K562 (cell line): ENCODE measurements around the gene WDR55. TPM values are rescaled to one million over a fixed set of nuclear protein-coding genes. Genes with fewer than 3 reads are reported as not detected.

Experiments
- ATAC-seq: fragments of 200-7000 bp; cut with Tn5 transposase; 3 replicates; pipeline ENCODE4 v1.9.1; 2020; ENCODE audit warnings: moderate library complexity
- BruUV-seq: library from RNA; stranded (reverse); fragments of 400-500 nt; replicated peaks from 2 replicates; lab custom pipeline; 2021; lab: Mats Ljungman, UMichigan
- CTCF ChIA-PET: fragments of 300-600 bp; formaldehyde crosslinking; extraction: SDS; loops from one replicate; lab custom pipeline; 2021; ENCODE audit warnings: low intra/inter-chr PET ratio; lab: Yijun Ruan, JAX
- POLR2A ChIA-PET: fragments of 300-600, 350-650 bp; sonication (Branson Sonifier 250); formaldehyde crosslinking; extraction: SDS; loops from one replicate; lab custom pipeline; 2021; ENCODE audit warnings: antibody characterized with exemption, inconsistent platforms; lab: Yijun Ruan, JAX
- DNase-seq, 4 experiments: peaks; one replicate each; pipeline versions ENCODE4 v3.0.0 to v3.0.0-alpha.2; 2011 to 2018; ENCODE audit warnings: low spot score in 3 of 4, mixed read lengths in 3 of 4; ENCODE audit errors: extremely low read depth in 1 of 4
- FAIRE-seq: peaks from 2 replicates; lab custom pipeline; 2011; peaks lifted over from hg19 to GRCh38; lab: Jason Lieb, UNC
- H2AFZ ChIP-seq: 2 replicates; pipeline ENCODE4 v1.6.0; 2011; ENCODE audit warnings: low read depth, low read length, control low read depth, inconsistent platforms
- H3K27ac ChIP-seq: fragments of 200-600 bp; 3 replicates; pipeline ENCODE4 v1.8.0; 2011; ENCODE audit warnings: low read depth, mild to moderate bottlenecking, control low read depth, inconsistent platforms, low read length, moderate library complexity, mixed read lengths; ENCODE audit errors: extremely low read depth
- H3K27me3 ChIP-seq, 2 experiments: fragments of 300-600 bp in 1 of 2; 2 replicates in 1 of 2; 3 replicates in 1 of 2; pipeline versions ENCODE4 v1.6.0 to v1.8.0; 2011; ENCODE audit warnings: inconsistent platforms in 2 of 2, low read length in 2 of 2, mild to moderate bottlenecking in 1 of 2, mixed read lengths in 1 of 2, moderate library complexity in 1 of 2; ENCODE audit not compliant: control insufficient read depth in 2 of 2, insufficient read depth in 2 of 2
- H3K36me3 ChIP-seq: fragments of 300-600 bp; 3 replicates; pipeline ENCODE4 v1.8.0; 2011; ENCODE audit warnings: mild to moderate bottlenecking, low read length, inconsistent platforms; ENCODE audit not compliant: control insufficient read depth, insufficient read depth
- H3K4me1 ChIP-seq, 2 experiments: fragments of 200-600 bp in 1 of 2; replicated peaks in 1 of 2; 2 replicates in 1 of 2; 3 replicates in 1 of 2; pipeline versions ENCODE4 v1.5.1 to v1.8.0; 2011; ENCODE audit warnings: inconsistent platforms in 2 of 2, low read length in 2 of 2, mild to moderate bottlenecking in 1 of 2, mixed read lengths in 1 of 2, moderate library complexity in 1 of 2; ENCODE audit not compliant: control insufficient read depth in 2 of 2, insufficient read depth in 2 of 2
- H3K4me2 ChIP-seq: 2 replicates; pipeline ENCODE4 v1.6.1; 2011; ENCODE audit warnings: low read length, control low read depth, inconsistent platforms, mixed read lengths; ENCODE audit not compliant: insufficient read depth
- H3K4me3 ChIP-seq: fragments of 200-600 bp; sonication (generic), shearing (Covaris generic); 2 replicates; pipeline ENCODE4 v1.5.1; 2016; ENCODE audit warnings: control low read depth, inconsistent platforms
- H3K79me2 ChIP-seq: fragments of 200-600 bp; 3 replicates; pipeline ENCODE4 v1.8.0; 2011; ENCODE audit warnings: low read length, inconsistent platforms; ENCODE audit not compliant: control insufficient read depth, insufficient read depth
- H3K9ac ChIP-seq, 2 experiments: 2 replicates each; pipeline versions ENCODE4 v1.6.0 to v1.6.1; 2011; ENCODE audit warnings: low read depth in 2 of 2, low read length in 2 of 2, control low read depth in 1 of 2, inconsistent platforms in 1 of 2, mild to moderate bottlenecking in 1 of 2, mixed read lengths in 1 of 2; ENCODE audit not compliant: insufficient read depth in 1 of 2
- H3K9me1 ChIP-seq: one replicate; pipeline ENCODE4 v1.6.0; 2011; ENCODE audit warnings: inconsistent platforms, mild to moderate bottlenecking, low read length, moderate library complexity; ENCODE audit not compliant: control insufficient read depth, insufficient read depth
- H3K9me3 ChIP-seq: replicated peaks from 2 replicates; pipeline ENCODE4 v1.5.1; 2011; ENCODE audit warnings: low read depth, low read length, inconsistent platforms; ENCODE audit not compliant: control insufficient read depth, insufficient read depth
- H4K20me1 ChIP-seq: replicated peaks from 2 replicates; pipeline ENCODE4 v1.6.1; 2011; ENCODE audit warnings: low read length, inconsistent platforms, mixed read lengths; ENCODE audit not compliant: control insufficient read depth, insufficient read depth
- ATF7 ChIP-seq: fragments of 450-650 bp; IDR thresholded peaks from 2 replicates; pipeline ENCODE4 v1.7.1; 2014; ENCODE audit warnings: mild to moderate bottlenecking, moderate library complexity
- CHD2 ChIP-seq: IDR thresholded peaks from 2 replicates; pipeline ENCODE4 v1.6.1; 2011; ENCODE audit warnings: low read depth, low read length
- ELF4 ChIP-seq: fragments of 450-650 bp; formaldehyde crosslinking; IDR thresholded peaks from 2 replicates; pipeline ENCODE4 v1.4.0; 2022; ENCODE audit warnings: missing genetic modification characterization
- FUS ChIP-seq: fragments of 200-400 bp; formaldehyde crosslinking; optimal IDR thresholded peaks from 2 replicates; pipeline ENCODE3; 2017; ENCODE audit warnings: low read depth, low read length
- KDM5B ChIP-seq: fragments of 200-600 bp; sonication (generic); IDR thresholded peaks from 2 replicates; pipeline ENCODE4 v1.6.1; 2012; ENCODE audit warnings: low read depth, mild to moderate bottlenecking, moderate library complexity, low read length, control low read depth, inconsistent platforms; ENCODE audit not compliant: insufficient replicate concordance
- MAFF ChIP-seq: IDR thresholded peaks from 2 replicates; pipeline ENCODE4 v1.6.1; 2012; ENCODE audit warnings: low read length, improper control_type of control experiment
- MCM5 ChIP-seq: fragments of 450-650 bp; IDR thresholded peaks from 2 replicates; pipeline ENCODE4 v1.6.1; 2016; ENCODE audit warnings: low read depth
- NFYB ChIP-seq: IDR thresholded peaks from 2 replicates; pipeline ENCODE4 v1.6.1; 2011; ENCODE audit warnings: mild to moderate bottlenecking, moderate library complexity; ENCODE audit not compliant: insufficient read length; ENCODE audit errors: extremely low read depth
- POLR2G ChIP-seq: fragments of 200-400 bp; formaldehyde crosslinking; IDR thresholded peaks from 2 replicates; pipeline ENCODE4 v1.6.1; 2017; ENCODE audit warnings: low read depth, mild to moderate bottlenecking, antibody characterized with exemption, low read length, moderate library complexity
- POLR2H ChIP-seq: IDR thresholded peaks from 2 replicates; pipeline ENCODE4 v1.6.1; 2016; ENCODE audit warnings: missing genetic modification characterization, low read depth, mild to moderate bottlenecking, control low read depth, missing compliant biosample characterization, moderate library complexity
- RBM15 ChIP-seq: fragments of 200-400 bp; formaldehyde crosslinking; IDR thresholded peaks from 2 replicates; pipeline ENCODE4 v1.6.1; 2018; ENCODE audit warnings: mild to moderate bottlenecking, low read length, moderate library complexity; ENCODE audit not compliant: insufficient read depth
- SMARCC2 ChIP-seq: fragments of 450-650 bp; IDR thresholded peaks from 2 replicates; pipeline ENCODE4 v1.6.1; 2017; ENCODE audit warnings: antibody characterized with exemption, moderate library complexity, mild to moderate bottlenecking, low read depth
- SP2 ChIP-seq: IDR thresholded peaks from 2 replicates; pipeline ENCODE4 v1.6.1; 2011; ENCODE audit warnings: mild to moderate bottlenecking, low read depth, low read length, moderate library complexity; ENCODE audit not compliant: poor library complexity, severe bottlenecking; ENCODE audit errors: extremely low read depth
- ZBTB33 ChIP-seq: sonication (generic); formaldehyde crosslinking; IDR thresholded peaks from 2 replicates; pipeline ENCODE4 v1.8.1; 2023; ENCODE audit warnings: mild to moderate bottlenecking, missing genetic modification reagents
- ZNF23 ChIP-seq: fragments of 250-450 bp; sonication (Bioruptor Pico); IDR thresholded peaks from 2 replicates; pipeline ENCODE4 v1.4.0; 2020; ENCODE audit warnings: mild to moderate bottlenecking
- ZNF764 ChIP-seq: fragments of 250-450 bp; sonication (Bioruptor Pico); IDR thresholded peaks from 2 replicates; pipeline ENCODE4 v1.4.0; 2020; ENCODE audit warnings: low read depth, mild to moderate bottlenecking, moderate library complexity
- WGBS: fragments of 100-300 bp; shearing (Covaris generic); methylation state at CpG from one replicate; pipeline ENCODE4 v1.1.6; 2016; ENCODE audit warnings: low coverage, mixed read lengths; ENCODE audit not compliant: insufficient coverage; ENCODE audit errors: missing lambda C conversion rate; 5-methylcytosine and 5-hydroxymethylcytosine counted together
- in situ Hi-C: fragments of 300-500 bp; cut with MboI; formaldehyde crosslinking; loops from 4 replicates; pipeline ENCODE4 v1.15.0; 2018; ENCODE audit warnings: inconsistent platforms, mixed read lengths
- intact Hi-C: fragments of 100-400 bp; cut with micrococcal nuclease; formaldehyde crosslinking; loops from 2 replicates; pipeline ENCODE4 v1.14.2; 2022
- polyA plus RNA-seq, 8 experiments: library from polyadenylated mRNA; depleted of rRNA in 4 of 8; stranded (reverse) in 5 of 8; unstranded in 3 of 8; fragments of >200 nt; fragmentation: Nextera tagmentation in 2 of 8; fragmentation: Illumina TruSeq in 1 of 8; extraction: Ambion mirVana in 2 of 8; extraction: Trizol in 1 of 8; gene quantifications; 2 replicates each; pipeline versions ENCODE4 v1.2.1 to v1.2.3, GENCODE V29; 2011 to 2014; ENCODE audit warnings: inconsistent platforms in 1 of 8, missing spikeins in 1 of 8
- total RNA-seq, 7 experiments: library from RNA; depleted of rRNA in 6 of 7; stranded (reverse); fragments of >200 nt in 6 of 7; fragmentation: Illumina TruSeq in 2 of 7; extraction: Trizol in 2 of 7; gene quantifications; 2 replicates each; pipeline versions ENCODE4 v1.2.1 to v1.2.3, GENCODE V29; 2011 to 2021; ENCODE audit warnings: low replicate concordance in 1 of 7
- TF ChIP-seq, protein P1 (sequence below): IDR thresholded peaks from 2 replicates; pipeline ENCODE4 v1.6.1; 2014; ENCODE audit warnings: antibody characterized with exemption
- TF ChIP-seq, protein P2 (sequence below): fragments of 450-650 bp; formaldehyde crosslinking; IDR thresholded peaks from 2 replicates; pipeline ENCODE4 v1.4.0; 2022; ENCODE audit warnings: missing genetic modification characterization

WDR55 gene
- total and polyA plus RNA-seq, 9 of the 15 experiments (the other 6 are each of a cell fraction or from before 2014, with no cell fraction given), result 5.2 to 45.0 (median 29.3) TPM

DNA sequence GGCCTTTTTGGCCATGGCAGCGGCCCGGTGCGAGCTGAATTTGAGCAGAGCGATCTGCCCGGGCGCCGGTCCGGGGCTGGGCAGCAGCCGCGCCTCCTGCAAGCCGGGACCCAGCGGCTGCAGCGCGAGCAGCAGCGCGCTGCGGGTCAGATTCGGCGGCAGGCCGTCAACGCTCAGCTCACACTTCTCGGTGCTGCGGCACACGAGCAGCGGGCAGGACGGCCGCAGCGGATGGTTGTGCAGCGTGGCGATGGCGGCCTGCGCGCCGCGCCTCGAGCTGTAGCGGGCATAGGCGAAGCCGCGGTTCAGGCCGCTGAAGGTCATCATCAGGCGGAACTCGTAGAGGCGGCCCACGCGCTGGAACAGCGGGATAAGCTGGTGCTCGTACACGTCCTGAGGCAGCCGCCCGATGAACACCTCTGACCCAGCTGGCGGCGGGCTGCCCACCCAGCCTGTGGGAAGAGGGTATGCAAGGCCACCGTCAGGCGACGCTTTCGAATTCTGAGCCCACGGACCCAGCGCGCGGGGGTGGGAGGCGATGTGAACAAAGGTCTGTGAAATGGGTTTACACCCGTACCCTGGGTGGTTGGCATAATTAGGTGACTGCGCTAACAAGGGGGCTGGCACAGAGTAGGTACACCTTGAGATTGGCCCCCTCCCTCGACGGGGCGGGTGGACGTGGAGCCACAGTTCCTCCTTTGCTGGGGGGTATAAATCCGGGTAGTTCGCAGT is 7.9 kb downstream of the WDR55 start:
- H3K9ac ChIP-seq, result no peak overlapping the region
- WGBS, result 96% methylated on average over 27 of the region's 70 CpGs
- H3K4me3 ChIP-seq, result no peak overlapping the region
- ATAC-seq, result peak; percentile 4; the same call in 2 of the 3 replicates
- H3K27ac ChIP-seq, result no peak overlapping the region
- POLR2A ChIA-PET, result interaction anchor here (0.7 to 3.6 kb wide), 5 partner anchors 17 to 106 kb away, joined by 3 to 12 read pairs (median 3); partner anchors contain the start of genes HARS1 and HARS2
- H3K9me1 ChIP-seq, result no peaks in the 10 kb centered on the region
- no peak overlapping the region for H3K4me2 ChIP-seq
- peak in 1 of 4 experiments; percentile 27 for DNase-seq
- no peak for FAIRE-seq
- no peaks in the 10 kb centered on the region for H4K20me1 ChIP-seq
- peaks cover 6% of the 10 kb centered on the region; the same call in 2 of the 3 replicates for H3K79me2 ChIP-seq
- H3K9me3 ChIP-seq, result no peaks in the 10 kb centered on the region
- intact Hi-C loops, result no loop called here
- BruUV-seq, result no TSS peak
- CTCF ChIA-PET, result no interaction called here
- H3K4me1 ChIP-seq, result peaks cover 0 to 16% of the 10 kb centered on the region in 2 experiments; a peak in 3 of 5 replicates
- H3K27me3 ChIP-seq, result no peaks in the 10 kb centered on the region
- peaks cover 91% of the 10 kb centered on the region for H3K36me3 ChIP-seq
- no peak overlapping the region for H2AFZ ChIP-seq
- in situ Hi-C loops, result no loop called here
- TF ChIP-seq, protein P1, sequence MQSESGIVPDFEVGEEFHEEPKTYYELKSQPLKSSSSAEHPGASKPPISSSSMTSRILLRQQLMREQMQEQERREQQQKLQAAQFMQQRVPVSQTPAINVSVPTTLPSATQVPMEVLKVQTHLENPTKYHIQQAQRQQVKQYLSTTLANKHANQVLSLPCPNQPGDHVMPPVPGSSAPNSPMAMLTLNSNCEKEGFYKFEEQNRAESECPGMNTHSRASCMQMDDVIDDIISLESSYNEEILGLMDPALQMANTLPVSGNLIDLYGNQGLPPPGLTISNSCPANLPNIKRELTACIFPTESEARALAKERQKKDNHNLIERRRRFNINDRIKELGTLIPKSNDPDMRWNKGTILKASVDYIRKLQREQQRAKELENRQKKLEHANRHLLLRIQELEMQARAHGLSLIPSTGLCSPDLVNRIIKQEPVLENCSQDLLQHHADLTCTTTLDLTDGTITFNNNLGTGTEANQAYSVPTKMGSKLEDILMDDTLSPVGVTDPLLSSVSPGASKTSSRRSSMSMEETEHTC, result no peak
- TF ChIP-seq POLR2G (peak; percentile 75), ZNF764 (CRISPR knock-in tag) (no peak), SMARCC2 (no peak), NFYB (no peak), FUS (peak; percentile 22), SP2 (no peak), ATF7 (no peak), MCM5 (no peak), MAFF (no peak), POLR2H (no peak), RBM15 (no peak), ZBTB33 (peak; percentile 98), CHD2 (no peak), ELF4 (no peak), KDM5B (no peak), ZNF23 (CRISPR knock-in tag) (no peak)
- TF ChIP-seq, protein P2, sequence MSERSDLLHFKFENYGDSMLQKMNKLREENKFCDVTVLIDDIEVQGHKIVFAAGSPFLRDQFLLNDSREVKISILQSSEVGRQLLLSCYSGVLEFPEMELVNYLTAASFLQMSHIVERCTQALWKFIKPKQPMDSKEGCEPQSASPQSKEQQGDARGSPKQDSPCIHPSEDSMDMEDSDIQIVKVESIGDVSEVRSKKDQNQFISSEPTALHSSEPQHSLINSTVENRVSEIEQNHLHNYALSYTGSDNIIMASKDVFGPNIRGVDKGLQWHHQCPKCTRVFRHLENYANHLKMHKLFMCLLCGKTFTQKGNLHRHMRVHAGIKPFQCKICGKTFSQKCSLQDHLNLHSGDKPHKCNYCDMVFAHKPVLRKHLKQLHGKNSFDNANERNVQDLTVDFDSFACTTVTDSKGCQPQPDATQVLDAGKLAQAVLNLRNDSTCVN (CRISPR knock-in tag), result no peak
